ENCODE measurements around the gene PKMYT1. TPM values are rescaled to one million over a fixed set of nuclear protein-coding genes. Genes with fewer than 3 reads are reported as not detected.
A peak's percentile ranks its signal among the peaks of the same experiment; 100 is the strongest.

The PKMYT1 gene
- total RNA-seq, 2 experiments from 2014 or later = 123 to 134 TPM

GRCh38 chr16:3017794-3018506 lies 37.7 kb upstream of the PKMYT1 start, which contains the start of gene CLDN6:
Gene CLDN6 (minus strand): TSS chr16:3018183. CDS start chr16:3016021, 2,162 bp downstream.
- peaks cover 37% of the 10 kb centered on the region for H3K4me1 Mint-ChIP-seq (ENCODE audit: low read depth)
- CTCF ChIA-PET = interaction anchor here (6.2 to 17.0 kb wide), 2 partner anchors 12 kb away, joined by 86 to 412 read pairs; partner anchors contain the start of gene CLDN9
- POLR2A ChIA-PET = no interaction called here
- DNase-seq = peak; percentile 63
- no peak within 1 kb of the TSS for H3K4me3 Mint-ChIP-seq
- peaks cover 2% of the 10 kb centered on the region for H3K27me3 Mint-ChIP-seq
- no peaks in the 10 kb centered on the region for H3K36me3 Mint-ChIP-seq
- intact Hi-C loops (cut with micrococcal nuclease) = no loop called here
- no peaks in the 10 kb centered on the region for H3K9me3 Mint-ChIP-seq
- H3K27ac Mint-ChIP-seq = no peak within 1 kb of the TSS

GRCh38 chr16:3017344-3017743 lies 37.1 kb upstream of the PKMYT1 start:
- ChIA-PET POLR2A (no interaction called here), CTCF (no interaction called here)
- Mint-ChIP-seq H3K9me3 (no peaks in the 10 kb centered on the region), H3K4me1 (ENCODE audit: low read depth) (peaks cover 31% of the 10 kb centered on the region), H3K27me3 (peaks cover 5% of the 10 kb centered on the region), H3K36me3 (no peaks in the 10 kb centered on the region), H3K4me3 (no peak overlapping the region), H3K27ac (no peak overlapping the region)
- intact Hi-C loops (cut with micrococcal nuclease) = no loop called here
- DNase-seq = no peak

- Mint-ChIP-seq H3K27ac (no peak overlapping the region), H3K4me3 (no peak overlapping the region), H3K27me3 (peaks cover 8% of the 10 kb centered on the region), H3K36me3 (no peaks in the 10 kb centered on the region), H3K4me1 (ENCODE audit: low read depth) (peaks cover 19% of the 10 kb centered on the region), H3K9me3 (no peaks in the 10 kb centered on the region)
- POLR2A ChIA-PET = no interaction called here
- no peak for DNase-seq
- CTCF ChIA-PET = no interaction called here
- intact Hi-C loops (cut with micrococcal nuclease) = no loop called here
Observed at GRCh38 chr16:3015865-3016521, 35.7 kb upstream of the PKMYT1 start.

GRCh38 chr16:3014971-3015370 lies 34.7 kb upstream of the PKMYT1 start:
- no peak overlapping the region for H3K4me3 Mint-ChIP-seq
- DNase-seq = no peak
- no peak overlapping the region for H3K27ac Mint-ChIP-seq
- H3K27me3 Mint-ChIP-seq = peaks cover 8% of the 10 kb centered on the region
- no peaks in the 10 kb centered on the region for H3K36me3 Mint-ChIP-seq
- ChIA-PET POLR2A (no interaction called here), CTCF (no interaction called here)
- intact Hi-C loops (cut with micrococcal nuclease) = no loop called here
- H3K9me3 Mint-ChIP-seq = no peaks in the 10 kb centered on the region
- peaks cover 14% of the 10 kb centered on the region for H3K4me1 Mint-ChIP-seq (ENCODE audit: low read depth)

GRCh38 chr16:3013998-3014690 lies 33.9 kb upstream of the PKMYT1 start:
- peaks cover 7% of the 10 kb centered on the region for H3K4me1 Mint-ChIP-seq (ENCODE audit: low read depth)
- H3K9me3 Mint-ChIP-seq = no peaks in the 10 kb centered on the region
- H3K27me3 Mint-ChIP-seq = peaks cover 8% of the 10 kb centered on the region
- H3K36me3 Mint-ChIP-seq = no peaks in the 10 kb centered on the region
- CTCF ChIA-PET = interaction anchor here (1.0 kb wide), 1 partner anchor 14 kb away, joined by 3 read pairs; no protein-coding TSS in a partner anchor
- DNase-seq = no peak
- H3K4me3 Mint-ChIP-seq = no peak overlapping the region
- POLR2A ChIA-PET = no interaction called here
- intact Hi-C loops (cut with micrococcal nuclease) = no loop called here
- peak overlapping the region; percentile 5 for H3K27ac Mint-ChIP-seq

- no peaks in the 10 kb centered on the region for H3K36me3 Mint-ChIP-seq
- H3K27me3 Mint-ChIP-seq = peaks cover 8% of the 10 kb centered on the region
- H3K4me3 Mint-ChIP-seq = no peak overlapping the region
- DNase-seq = no peak
- intact Hi-C loops (cut with micrococcal nuclease) = no loop called here
- H3K4me1 Mint-ChIP-seq (ENCODE audit: low read depth) = peaks cover 10% of the 10 kb centered on the region
- POLR2A ChIA-PET = no interaction called here
- no peaks in the 10 kb centered on the region for H3K9me3 Mint-ChIP-seq
- no peak overlapping the region for H3K27ac Mint-ChIP-seq
- CTCF ChIA-PET = interaction anchor here (1.0 to 14.6 kb wide), 2 partner anchors 13 to 14 kb away, joined by 3 to 412 read pairs; partner anchors contain the start of genes CLDN6, HCFC1R1, THOC6 and TNFRSF12A
Observed at GRCh38 chr16:3013491-3013951, 33.3 kb upstream of the PKMYT1 start.

- no peaks in the 10 kb centered on the region for H3K9me3 Mint-ChIP-seq
- CTCF ChIA-PET = interaction anchor here (0.5 to 14.6 kb wide), 2 partner anchors 9 to 13 kb away, joined by 3 to 412 read pairs; partner anchors contain the start of genes CLDN6, HCFC1R1, THOC6 and TNFRSF12A
Observed at GRCh38 chr16:3012828-3013420, 32.7 kb upstream of the PKMYT1 start, which contains the start of gene CLDN9. Gene CLDN9 (plus strand): TSS chr16:3012923. CDS start chr16:3013363, 440 bp downstream.

GRCh38 chr16:3012246-3012645 lies 32.0 kb upstream of the PKMYT1 start:
- H3K9me3 Mint-ChIP-seq = no peaks in the 10 kb centered on the region

More at GRCh38 chr16:3012828-3013420, 32.7 kb upstream of the PKMYT1 start, which contains the start of gene CLDN9:
- Mint-ChIP-seq H3K4me1 (ENCODE audit: low read depth) (peaks cover 10% of the 10 kb centered on the region), H3K4me3 (no peak within 1 kb of the TSS), H3K36me3 (no peaks in the 10 kb centered on the region), H3K27me3 (peaks cover 8% of the 10 kb centered on the region), H3K27ac (no peak within 1 kb of the TSS)
- POLR2A ChIA-PET = no interaction called here
- intact Hi-C loops (cut with micrococcal nuclease) = no loop called here
- no peak for DNase-seq

GRCh38 chr16:3010510-3010909 lies 30.3 kb upstream of the PKMYT1 start:
- Mint-ChIP-seq H3K4me3 (no peak overlapping the region), H3K36me3 (no peaks in the 10 kb centered on the region), H3K27ac (no peak overlapping the region), H3K4me1 (ENCODE audit: low read depth) (peaks cover 22% of the 10 kb centered on the region), H3K9me3 (no peaks in the 10 kb centered on the region), H3K27me3 (peaks cover 8% of the 10 kb centered on the region)
- intact Hi-C loops (cut with micrococcal nuclease) = no loop called here
- POLR2A ChIA-PET = no interaction called here
- CTCF ChIA-PET = interaction anchor here (1.4 to 14.6 kb wide), 2 partner anchors 16 to 83 kb away, joined by 3 to 412 read pairs; partner anchors contain the start of genes CLDN6, HCFC1R1, THOC6 and TNFRSF12A
- DNase-seq = no peak

More at GRCh38 chr16:3012246-3012645, 32.0 kb upstream of the PKMYT1 start:
- ChIA-PET POLR2A (no interaction called here), CTCF (interaction anchor here (0.5 to 14.6 kb wide), 2 partner anchors 8 to 14 kb away, joined by 3 to 412 read pairs; partner anchors contain the start of genes CLDN6, HCFC1R1, THOC6 and TNFRSF12A)
- Mint-ChIP-seq H3K36me3 (no peaks in the 10 kb centered on the region), H3K27ac (no peak overlapping the region), H3K4me1 (ENCODE audit: low read depth) (peaks cover 17% of the 10 kb centered on the region), H3K27me3 (peaks cover 8% of the 10 kb centered on the region), H3K4me3 (no peak overlapping the region)
- DNase-seq = no peak
- intact Hi-C loops (cut with micrococcal nuclease) = no loop called here

GRCh38 chr16:3009568-3010390 lies 29.5 kb upstream of the PKMYT1 start:
- POLR2A ChIA-PET = no interaction called here

GRCh38 chr16:3008690-3009037 lies 28.4 kb upstream of the PKMYT1 start:
- no peak overlapping the region for H3K4me3 Mint-ChIP-seq
- CTCF ChIA-PET = interaction anchor here (14.6 kb wide), 1 partner anchor 18 kb away, joined by 412 read pairs; the partner anchor contains the start of genes CLDN6, HCFC1R1, THOC6 and TNFRSF12A

More at GRCh38 chr16:3009568-3010390, 29.5 kb upstream of the PKMYT1 start:
- no peak for DNase-seq
- peaks cover 8% of the 10 kb centered on the region for H3K27me3 Mint-ChIP-seq
- peaks cover 24% of the 10 kb centered on the region for H3K4me1 Mint-ChIP-seq (ENCODE audit: low read depth)
- CTCF ChIA-PET = interaction anchor here (1.4 to 14.6 kb wide), 2 partner anchors 16 to 83 kb away, joined by 3 to 412 read pairs; partner anchors contain the start of genes CLDN6, HCFC1R1, THOC6 and TNFRSF12A
- no peaks in the 10 kb centered on the region for H3K36me3 Mint-ChIP-seq
- H3K4me3 Mint-ChIP-seq = no peak overlapping the region
- H3K9me3 Mint-ChIP-seq = no peaks in the 10 kb centered on the region
- intact Hi-C loops (cut with micrococcal nuclease) = no loop called here
- H3K27ac Mint-ChIP-seq = no peak overlapping the region

More at GRCh38 chr16:3008690-3009037, 28.4 kb upstream of the PKMYT1 start:
- intact Hi-C loops (cut with micrococcal nuclease) = no loop called here
- POLR2A ChIA-PET = no interaction called here
- Mint-ChIP-seq H3K36me3 (no peaks in the 10 kb centered on the region), H3K4me1 (ENCODE audit: low read depth) (peaks cover 26% of the 10 kb centered on the region), H3K27ac (no peak overlapping the region), H3K9me3 (no peaks in the 10 kb centered on the region), H3K27me3 (peaks cover 8% of the 10 kb centered on the region)
- DNase-seq = no peak

All from activated CD4-positive, alpha-beta memory T cell treated with anti-CD3 and anti-CD28 coated beads for 36 hours (primary cell).